Sciatic nerve (tissue), 2 donors: ENCODE data around the gene HOXC11. TPM values are rescaled to one million over a fixed set of nuclear protein-coding genes. Genes with fewer than 3 reads are reported as not detected.

Source experiments
- ATAC-seq: fragments of 200-7000 bp; cut with Tn5 transposase; one replicate; pipeline ENCODE4 v1.9.1; 2020; ENCODE audit warnings: mild to moderate bottlenecking, moderate library complexity
- DNase-seq: peaks from one replicate; pipeline ENCODE4 v3.0.0-alpha.2; 2020; ENCODE audit warnings: low spot score
- intact Hi-C: fragments of 100-400 bp; cut with DNase I; formaldehyde crosslinking; loops from one replicate; pipeline ENCODE4 v1.14.2; 2022
- total RNA-seq: library from RNA; stranded (reverse); fragmentation: NEBNext Ultra II Directional; extraction: Animal tissue kit (Norgen Biotek cat#: 25700); gene quantifications from one replicate; pipeline ENCODE4 v1.2.1, GENCODE V29; 2021
- donor health status: DM: no; HTN: no; CAD: no.
- donor health status: DM: no; HTN: no; CAD: no.

The HOXC11 gene
- total RNA-seq, 1 donor from 2014 or later: 1.2 TPM

- intact Hi-C loops: no loop called here
- ATAC-seq (no peak), DNase-seq (no peak)
Observed at GRCh38 chr12:53990311-53991076, 17.6 kb downstream of the HOXC11 start.

GRCh38 chr12:53991077-53991460 is 18.1 kb downstream of the HOXC11 start:
- peak; percentile 13 for ATAC-seq
- intact Hi-C loops: no loop called here
- DNase-seq: no peak

- intact Hi-C loops: no loop called here
Observed at GRCh38 chr12:53992377-53992889, 19.5 kb downstream of the HOXC11 start.

GRCh38 chr12:53993162-53994008 is 20.5 kb downstream of the HOXC11 start:
- DNase-seq (no peak), ATAC-seq (no peak)
- intact Hi-C loops: no loop called here

More at GRCh38 chr12:53992377-53992889, 19.5 kb downstream of the HOXC11 start:
- ATAC-seq (no peak), DNase-seq (no peak)

- DNase-seq (no peak), ATAC-seq (no peak)
- intact Hi-C loops: no loop called here
Observed at GRCh38 chr12:53994009-53994263, 21.0 kb downstream of the HOXC11 start.

- peak; percentile 31 for ATAC-seq
- intact Hi-C loops: no loop called here
- DNase-seq: no peak
Observed at GRCh38 chr12:53994264-53995001, 21.5 kb downstream of the HOXC11 start.

- intact Hi-C loops: no loop called here
- ATAC-seq: no peak
- DNase-seq: no peak
Observed at GRCh38 chr12:53995002-53995377, 22.1 kb downstream of the HOXC11 start.

GRCh38 chr12:53995378-53996239 is 22.7 kb downstream of the HOXC11 start:
- DNase-seq (no peak), ATAC-seq (peak; percentile 81)
- intact Hi-C loops: no loop called here

GRCh38 chr12:53996240-53997203 is 23.6 kb downstream of the HOXC11 start:
- DNase-seq: no peak
- intact Hi-C loops: no loop called here
- ATAC-seq: no peak

- intact Hi-C loops: no loop called here
- no peak for DNase-seq
- ATAC-seq: no peak
Observed at GRCh38 chr12:53997204-53998109, 24.5 kb downstream of the HOXC11 start.

- no peak for ATAC-seq
- intact Hi-C loops: no loop called here
- DNase-seq: no peak
Observed at GRCh38 chr12:53998110-53998899, 25.4 kb downstream of the HOXC11 start.

- DNase-seq (no peak), ATAC-seq (no peak)
- intact Hi-C loops: no loop called here
Observed at GRCh38 chr12:53998900-53999236, 25.9 kb downstream of the HOXC11 start.

GRCh38 chr12:53999559-54000115 is 26.7 kb downstream of the HOXC11 start:
- ATAC-seq (peak; percentile 47), DNase-seq (peak; percentile 88)
- intact Hi-C loops: no loop called here

GRCh38 chr12:54000116-54001114 is 27.5 kb downstream of the HOXC11 start, which contains the start of gene HOXC9:
Gene HOXC9, plus strand, starts transcription at chr12:54000161. Its CDS starts 28 bp downstream, at chr12:54000189.
- DNase-seq (no peak), ATAC-seq (peak; percentile 24)
- intact Hi-C loops: no loop called here
